HEK293 (cell line): Measurements from ENCODE around the gene RNF151.
A peak's percentile ranks its signal among the peaks of the same experiment; 100 is the strongest.

Experiments
- ATF2 ChIP-seq: fragments of 450-650 bp; formaldehyde crosslinking; IDR thresholded peaks from 2 replicates; pipeline ENCODE4 v1.5.1; 2016; ENCODE audit warnings: missing biosample characterization, missing genetic modification characterization, low read depth
- BCL11A ChIP-seq: fragments of 450-650 bp; formaldehyde crosslinking; IDR thresholded peaks from 2 replicates; pipeline ENCODE4 v1.5.1; 2016; ENCODE audit warnings: low read depth, missing biosample characterization, missing genetic modification characterization
- HOXD13 ChIP-seq: sonication (generic); formaldehyde crosslinking; IDR thresholded peaks from 2 replicates; pipeline ENCODE4 v1.8.0; 2022; ENCODE audit warnings: missing genetic modification reagents, borderline replicate concordance
- IKZF3 ChIP-seq: fragments of 450-650 bp; IDR thresholded peaks from 2 replicates; pipeline ENCODE4 v1.5.0; 2018; ENCODE audit warnings: missing biosample characterization, mild to moderate bottlenecking, missing genetic modification characterization, moderate library complexity
- OSR2 ChIP-seq: fragments of 450-650 bp; formaldehyde crosslinking; IDR thresholded peaks from 2 replicates; pipeline ENCODE4 v1.5.1; 2016; ENCODE audit warnings: missing biosample characterization, missing genetic modification characterization
- PRDM2 ChIP-seq: fragments of 450-650 bp; formaldehyde crosslinking; IDR thresholded peaks from 2 replicates; pipeline ENCODE4 v1.5.1; 2016; ENCODE audit warnings: missing biosample characterization, missing genetic modification characterization, borderline replicate concordance
- SP2 ChIP-seq: fragments of 450-650 bp; formaldehyde crosslinking; IDR thresholded peaks from 2 replicates; pipeline ENCODE4 v1.5.1; 2016; ENCODE audit warnings: missing biosample characterization, missing genetic modification characterization
- TSHZ1 ChIP-seq: fragments of 450-650 bp; formaldehyde crosslinking; IDR thresholded peaks from 2 replicates; pipeline ENCODE4 v1.5.1; 2016; ENCODE audit warnings: missing biosample characterization, missing genetic modification characterization, borderline replicate concordance
- ZBTB8A ChIP-seq: fragments of 450-650 bp; formaldehyde crosslinking; IDR thresholded peaks from 2 replicates; pipeline ENCODE4 v1.5.1; 2016; ENCODE audit warnings: missing biosample characterization, missing genetic modification characterization
- ZFHX2 ChIP-seq: fragments of 450-650 bp; formaldehyde crosslinking; conservative IDR thresholded peaks from 2 replicates; pipeline ENCODE4 v1.5.1; 2016; ENCODE audit warnings: missing biosample characterization, missing genetic modification characterization
- ZFP69B ChIP-seq: fragments of 450-650 bp; formaldehyde crosslinking; IDR thresholded peaks from 2 replicates; pipeline ENCODE4 v1.5.1; 2016; ENCODE audit warnings: missing biosample characterization, missing genetic modification characterization
- ZNF169 ChIP-seq: fragments of 450-650 bp; formaldehyde crosslinking; IDR thresholded peaks from 2 replicates; pipeline ENCODE4 v1.5.1; 2016; ENCODE audit warnings: missing biosample characterization, missing genetic modification characterization
- ZNF274 ChIP-seq, 2 experiments: fragments of 200-500 bp in 1 of 2; fragments of 450-650 bp in 1 of 2; sonication (Bioruptor generic) in 1 of 2; formaldehyde crosslinking in 1 of 2; IDR thresholded peaks; 2 replicates each; pipeline versions ENCODE4 v1.5.1 to v1.6.1; 2014 to 2016; ENCODE audit warnings: borderline replicate concordance in 1 of 2, inconsistent platforms in 1 of 2, low read length in 1 of 2, missing biosample characterization in 1 of 2, missing genetic modification characterization in 1 of 2
- ZNF311 ChIP-seq: fragments of 450-650 bp; formaldehyde crosslinking; IDR thresholded peaks from 2 replicates; pipeline ENCODE4 v1.5.1; 2017; ENCODE audit warnings: missing biosample characterization, missing genetic modification characterization, borderline replicate concordance
- ZNF335 ChIP-seq: fragments of 450-650 bp; formaldehyde crosslinking; conservative IDR thresholded peaks from 2 replicates; pipeline ENCODE4 v1.5.1; 2016; ENCODE audit warnings: missing biosample characterization, missing genetic modification characterization
- ZNF394 ChIP-seq: fragments of 450-650 bp; formaldehyde crosslinking; IDR thresholded peaks from 2 replicates; pipeline ENCODE4 v1.5.1; 2016; ENCODE audit warnings: missing biosample characterization, missing genetic modification characterization, mild to moderate bottlenecking, moderate library complexity, borderline replicate concordance
- ZNF501 ChIP-seq: fragments of 450-650 bp; formaldehyde crosslinking; IDR thresholded peaks from 2 replicates; pipeline ENCODE4 v1.5.1; 2016; ENCODE audit warnings: missing biosample characterization, missing genetic modification characterization
- ZNF549 ChIP-seq: fragments of 450-650 bp; IDR thresholded peaks from 2 replicates; pipeline ENCODE4 v1.5.1; 2018; ENCODE audit warnings: missing biosample characterization, missing genetic modification characterization, mild to moderate bottlenecking, inconsistent platforms, moderate library complexity
- ZNF560 ChIP-seq: fragments of 450-650 bp; formaldehyde crosslinking; IDR thresholded peaks from 2 replicates; pipeline ENCODE4 v1.5.1; 2017; ENCODE audit warnings: missing biosample characterization, missing genetic modification characterization, borderline replicate concordance
- TF ChIP-seq, protein P1 (sequence below): fragments of 450-650 bp; formaldehyde crosslinking; IDR thresholded peaks from 2 replicates; pipeline ENCODE4 v1.5.1; 2016; ENCODE audit warnings: missing biosample characterization, missing genetic modification characterization
- TF ChIP-seq, protein P2 (sequence below): fragments of 450-650 bp; formaldehyde crosslinking; IDR thresholded peaks from 2 replicates; pipeline ENCODE4 v1.5.1; 2016; ENCODE audit warnings: missing biosample characterization, missing genetic modification characterization
- TF ChIP-seq, protein P3 (sequence below): fragments of 450-650 bp; formaldehyde crosslinking; IDR thresholded peaks from 2 replicates; pipeline ENCODE4 v1.5.1; 2016; ENCODE audit warnings: missing biosample characterization, missing genetic modification characterization

RNF151 gene

GRCh38 chr16:2008631-2009163 lies 42.0 kb downstream of the RNF151 start (continued):
- peak; percentile 72 for TF ChIP-seq SP2 (tag by site-specific recombination)
- no peak for TF ChIP-seq HOXD13
- TF ChIP-seq ATF2 (tag by site-specific recombination): no peak
- no peak for TF ChIP-seq ZNF501 (tag by site-specific recombination)
- TF ChIP-seq ZNF560: no peak
- TF ChIP-seq ZBTB8A: peak; percentile 82
- TF ChIP-seq BCL11A (tag by site-specific recombination): no peak
- TF ChIP-seq, protein P1, sequence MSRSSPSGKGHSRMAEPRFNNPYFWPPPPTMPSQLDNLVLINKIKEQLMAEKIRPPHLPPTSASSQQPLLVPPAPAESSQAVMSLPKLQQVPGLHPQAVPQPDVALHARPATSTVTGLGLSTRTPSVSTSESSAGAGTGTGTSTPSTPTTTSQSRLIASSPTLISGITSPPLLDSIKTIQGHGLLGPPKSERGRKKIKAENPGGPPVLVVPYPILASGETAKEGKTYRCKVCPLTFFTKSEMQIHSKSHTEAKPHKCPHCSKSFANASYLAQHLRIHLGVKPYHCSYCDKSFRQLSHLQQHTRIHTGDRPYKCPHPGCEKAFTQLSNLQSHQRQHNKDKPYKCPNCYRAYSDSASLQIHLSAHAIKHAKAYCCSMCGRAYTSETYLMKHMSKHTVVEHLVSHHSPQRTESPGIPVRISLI (tag by site-specific recombination): no peak
- no peak for TF ChIP-seq ZFP69B
- no peak for TF ChIP-seq PRDM2 (tag by site-specific recombination)
- TF ChIP-seq ZNF335 (tag by site-specific recombination): peak; percentile 78
- 0 out of 2 replicates have a peak, but pooled peaks have one; percentile 9 for TF ChIP-seq ZNF394 (tag by site-specific recombination)
- no peak for TF ChIP-seq TSHZ1 (tag by site-specific recombination)
- 0 out of 2 replicates have a peak, but pooled peaks have one; percentile 27 for TF ChIP-seq IKZF3 (tag by site-specific recombination)
- no peak for TF ChIP-seq ZFHX2 (tag by site-specific recombination)
- TF ChIP-seq, protein P2, sequence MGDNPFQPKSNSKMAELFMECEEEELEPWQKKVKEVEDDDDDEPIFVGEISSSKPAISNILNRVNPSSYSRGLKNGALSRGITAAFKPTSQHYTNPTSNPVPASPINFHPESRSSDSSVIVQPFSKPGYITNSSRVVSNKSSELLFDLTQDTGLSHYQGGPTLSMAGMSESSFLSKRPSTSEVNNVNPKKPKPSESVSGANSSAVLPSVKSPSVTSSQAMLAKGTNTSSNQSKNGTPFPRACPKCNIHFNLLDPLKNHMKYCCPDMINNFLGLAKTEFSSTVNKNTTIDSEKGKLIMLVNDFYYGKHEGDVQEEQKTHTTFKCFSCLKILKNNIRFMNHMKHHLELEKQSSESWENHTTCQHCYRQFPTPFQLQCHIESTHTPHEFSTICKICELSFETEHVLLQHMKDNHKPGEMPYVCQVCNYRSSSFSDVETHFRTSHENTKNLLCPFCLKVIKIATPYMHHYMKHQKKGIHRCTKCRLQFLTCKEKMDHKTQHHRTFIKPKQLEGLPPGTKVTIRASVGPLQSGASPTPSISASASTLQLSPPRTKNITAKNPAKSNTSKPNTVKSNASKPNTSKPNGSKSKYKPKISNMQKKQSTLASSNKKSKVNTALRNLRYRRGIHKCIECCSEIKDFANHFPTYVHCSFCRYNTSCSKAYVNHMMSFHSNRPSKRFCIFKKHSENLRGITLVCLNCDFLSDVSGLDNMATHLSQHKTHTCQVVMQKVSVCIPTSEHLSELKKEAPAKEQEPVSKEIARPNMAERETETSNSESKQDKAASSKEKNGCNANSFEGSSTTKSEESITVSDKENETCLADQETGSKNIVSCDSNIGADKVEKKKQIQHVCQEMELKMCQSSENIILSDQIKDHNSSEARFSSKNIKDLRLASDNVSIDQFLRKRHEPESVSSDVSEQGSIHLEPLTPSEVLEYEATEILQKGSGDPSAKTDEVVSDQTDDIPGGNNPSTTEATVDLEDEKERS (tag by site-specific recombination): no peak
- TF ChIP-seq ZNF274 (IDR thresholded peaks at IDR 0.05; ENCODE audit: low read length): no peak
- no peak for TF ChIP-seq ZNF274 (tag by site-specific recombination; IDR thresholded peaks at IDR 0.05; ENCODE audit: borderline replicate concordance)
- TF ChIP-seq ZNF169 (tag by site-specific recombination): no peak
- no peak for TF ChIP-seq OSR2
- TF ChIP-seq, protein P3, sequence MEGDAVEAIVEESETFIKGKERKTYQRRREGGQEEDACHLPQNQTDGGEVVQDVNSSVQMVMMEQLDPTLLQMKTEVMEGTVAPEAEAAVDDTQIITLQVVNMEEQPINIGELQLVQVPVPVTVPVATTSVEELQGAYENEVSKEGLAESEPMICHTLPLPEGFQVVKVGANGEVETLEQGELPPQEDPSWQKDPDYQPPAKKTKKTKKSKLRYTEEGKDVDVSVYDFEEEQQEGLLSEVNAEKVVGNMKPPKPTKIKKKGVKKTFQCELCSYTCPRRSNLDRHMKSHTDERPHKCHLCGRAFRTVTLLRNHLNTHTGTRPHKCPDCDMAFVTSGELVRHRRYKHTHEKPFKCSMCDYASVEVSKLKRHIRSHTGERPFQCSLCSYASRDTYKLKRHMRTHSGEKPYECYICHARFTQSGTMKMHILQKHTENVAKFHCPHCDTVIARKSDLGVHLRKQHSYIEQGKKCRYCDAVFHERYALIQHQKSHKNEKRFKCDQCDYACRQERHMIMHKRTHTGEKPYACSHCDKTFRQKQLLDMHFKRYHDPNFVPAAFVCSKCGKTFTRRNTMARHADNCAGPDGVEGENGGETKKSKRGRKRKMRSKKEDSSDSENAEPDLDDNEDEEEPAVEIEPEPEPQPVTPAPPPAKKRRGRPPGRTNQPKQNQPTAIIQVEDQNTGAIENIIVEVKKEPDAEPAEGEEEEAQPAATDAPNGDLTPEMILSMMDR: peak; percentile 49
- no peak for TF ChIP-seq ZNF549 (tag by site-specific recombination)
- TF ChIP-seq ZNF311: no peak
